ENCODE data around the gene CLEC16A. TPM values are rescaled to one million over a fixed set of nuclear protein-coding genes. Genes with fewer than 3 reads are reported as not detected.

Gene CLEC16A
- total RNA-seq, 1 donor from 2014 or later, result 7.8 TPM

DNA sequence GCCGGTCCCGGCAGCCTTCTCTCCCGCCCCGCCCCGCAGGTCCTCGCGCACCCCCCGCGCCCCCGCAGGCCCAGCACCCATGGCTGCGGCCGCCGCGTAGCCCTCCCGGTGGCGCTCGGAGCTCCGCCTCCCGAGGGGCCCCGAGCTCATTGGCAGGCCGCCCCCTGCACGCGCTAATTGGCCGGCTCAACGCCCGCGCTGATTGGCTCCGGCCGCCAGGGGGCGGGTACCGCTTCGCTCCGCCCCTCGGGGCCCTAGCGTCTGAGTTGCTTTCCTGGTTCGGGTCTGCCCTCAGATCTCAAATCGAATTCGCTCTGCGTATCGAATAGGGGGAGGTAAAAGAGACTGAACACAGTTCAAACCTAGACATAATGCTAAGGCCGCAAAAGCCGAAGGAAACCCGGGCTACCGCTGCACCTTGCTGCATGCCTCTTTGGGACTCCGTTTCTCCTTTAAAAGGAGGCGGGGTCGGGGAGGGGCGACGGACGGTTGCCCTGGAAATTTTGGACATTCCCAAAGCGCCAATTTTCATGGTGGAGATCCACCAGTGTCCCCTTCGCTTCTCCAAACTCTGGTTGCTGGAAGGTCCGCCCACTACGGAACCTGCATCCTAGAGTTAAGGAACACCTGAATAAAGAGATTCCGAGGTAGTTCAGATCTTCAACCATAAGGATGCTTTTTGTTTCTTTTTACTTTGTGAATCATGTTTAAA is 1.9 kb upstream of the CLEC16A start, which contains the start of gene DEXI:
DEXI (minus strand) TSS at position 117 of the 712 bp plus-strand sequence. CDS start 463 bp downstream, outside the sequence.
- peaks cover 53% of the 10 kb centered on the region for H3K4me1 Mint-ChIP-seq
- Histone ChIP-seq H3K9me3 (ENCODE audit: low read depth) (no peaks in the 10 kb centered on the region), H3K4me3 (peak within 1 kb of the TSS; percentile 76), H3K9ac (peak within 1 kb of the TSS; percentile 57), H3K36me3 (no peaks in the 10 kb centered on the region), H2AFZ (replicated peaks) (peak within 1 kb of the TSS; percentile 88), H3K4me2 (peak within 1 kb of the TSS; percentile 84), H3K79me2 (ENCODE audit: low read depth) (peaks cover 36% of the 10 kb centered on the region), H3K27me3 (peaks cover 16% of the 10 kb centered on the region), H4K20me1 (ENCODE audit: low read depth) (peaks cover 48% of the 10 kb centered on the region), H3K4me1 (peaks cover 30% of the 10 kb centered on the region), H3K27ac (no peak within 1 kb of the TSS), H3F3A (ENCODE audit: low read depth) (peaks cover 13% of the 10 kb centered on the region)
- H3K27me3 Mint-ChIP-seq (ENCODE audit: insufficient read depth, low read depth), result no peaks in the 10 kb centered on the region
- H3K36me3 Mint-ChIP-seq, result no peaks in the 10 kb centered on the region
- H3K4me3 Mint-ChIP-seq, result peak within 1 kb of the TSS; percentile 95
- TF ChIP-seq EZH2 (IDR thresholded peaks at IDR 0.05) (no peak), EZH2phosphoT487 (IDR thresholded peaks at IDR 0.05) (no peak)
- TF ChIP-seq, protein P1, sequence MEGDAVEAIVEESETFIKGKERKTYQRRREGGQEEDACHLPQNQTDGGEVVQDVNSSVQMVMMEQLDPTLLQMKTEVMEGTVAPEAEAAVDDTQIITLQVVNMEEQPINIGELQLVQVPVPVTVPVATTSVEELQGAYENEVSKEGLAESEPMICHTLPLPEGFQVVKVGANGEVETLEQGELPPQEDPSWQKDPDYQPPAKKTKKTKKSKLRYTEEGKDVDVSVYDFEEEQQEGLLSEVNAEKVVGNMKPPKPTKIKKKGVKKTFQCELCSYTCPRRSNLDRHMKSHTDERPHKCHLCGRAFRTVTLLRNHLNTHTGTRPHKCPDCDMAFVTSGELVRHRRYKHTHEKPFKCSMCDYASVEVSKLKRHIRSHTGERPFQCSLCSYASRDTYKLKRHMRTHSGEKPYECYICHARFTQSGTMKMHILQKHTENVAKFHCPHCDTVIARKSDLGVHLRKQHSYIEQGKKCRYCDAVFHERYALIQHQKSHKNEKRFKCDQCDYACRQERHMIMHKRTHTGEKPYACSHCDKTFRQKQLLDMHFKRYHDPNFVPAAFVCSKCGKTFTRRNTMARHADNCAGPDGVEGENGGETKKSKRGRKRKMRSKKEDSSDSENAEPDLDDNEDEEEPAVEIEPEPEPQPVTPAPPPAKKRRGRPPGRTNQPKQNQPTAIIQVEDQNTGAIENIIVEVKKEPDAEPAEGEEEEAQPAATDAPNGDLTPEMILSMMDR (IDR thresholded peaks at IDR 0.05), result peak; percentile 14
- no peaks in the 10 kb centered on the region for H3K9me3 Mint-ChIP-seq
- peak within 1 kb of the TSS; percentile 18 for H3K27ac Mint-ChIP-seq
- DNase-seq (ENCODE audit: low spot score), result peak; percentile 95

DNA sequence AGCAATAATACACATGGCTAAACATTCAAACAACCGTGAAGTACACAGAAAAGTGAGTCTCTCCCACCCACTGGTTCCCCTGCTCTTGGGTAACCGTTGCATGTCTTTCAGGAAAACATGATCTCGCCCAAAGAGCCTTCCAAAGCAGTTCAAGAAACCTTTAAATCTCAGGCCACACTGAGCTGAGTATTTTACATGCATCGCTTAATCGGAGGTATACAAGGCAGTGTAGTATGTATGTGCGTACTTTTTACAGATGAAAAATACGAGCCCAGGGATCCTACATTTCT is 1.4 kb upstream of the CLEC16A start:
- Histone ChIP-seq H3K9ac (no peak overlapping the region), H3F3A (ENCODE audit: low read depth) (peaks cover 13% of the 10 kb centered on the region), H3K27ac (no peak overlapping the region), H3K4me3 (peak overlapping the region; percentile 76), H3K4me1 (peaks cover 30% of the 10 kb centered on the region), H3K27me3 (peaks cover 16% of the 10 kb centered on the region), H2AFZ (replicated peaks) (no peak overlapping the region), H3K4me2 (peak overlapping the region; percentile 84), H3K79me2 (ENCODE audit: low read depth) (peaks cover 36% of the 10 kb centered on the region), H3K36me3 (no peaks in the 10 kb centered on the region), H3K9me3 (ENCODE audit: low read depth) (no peaks in the 10 kb centered on the region), H4K20me1 (ENCODE audit: low read depth) (peaks cover 44% of the 10 kb centered on the region)
- H3K4me3 Mint-ChIP-seq, result peak overlapping the region; percentile 88
- H3K27ac Mint-ChIP-seq, result peak overlapping the region; percentile 18
- TF ChIP-seq, protein P1 (IDR thresholded peaks at IDR 0.05), result no peak
- no peak for TF ChIP-seq EZH2phosphoT487 (IDR thresholded peaks at IDR 0.05)
- no peak for TF ChIP-seq EZH2 (IDR thresholded peaks at IDR 0.05)
- H3K4me1 Mint-ChIP-seq, result peaks cover 54% of the 10 kb centered on the region
- DNase-seq (ENCODE audit: low spot score), result no peak
- H3K36me3 Mint-ChIP-seq, result no peaks in the 10 kb centered on the region
- H3K27me3 Mint-ChIP-seq (ENCODE audit: insufficient read depth, low read depth), result no peaks in the 10 kb centered on the region
- no peaks in the 10 kb centered on the region for H3K9me3 Mint-ChIP-seq

DNA sequence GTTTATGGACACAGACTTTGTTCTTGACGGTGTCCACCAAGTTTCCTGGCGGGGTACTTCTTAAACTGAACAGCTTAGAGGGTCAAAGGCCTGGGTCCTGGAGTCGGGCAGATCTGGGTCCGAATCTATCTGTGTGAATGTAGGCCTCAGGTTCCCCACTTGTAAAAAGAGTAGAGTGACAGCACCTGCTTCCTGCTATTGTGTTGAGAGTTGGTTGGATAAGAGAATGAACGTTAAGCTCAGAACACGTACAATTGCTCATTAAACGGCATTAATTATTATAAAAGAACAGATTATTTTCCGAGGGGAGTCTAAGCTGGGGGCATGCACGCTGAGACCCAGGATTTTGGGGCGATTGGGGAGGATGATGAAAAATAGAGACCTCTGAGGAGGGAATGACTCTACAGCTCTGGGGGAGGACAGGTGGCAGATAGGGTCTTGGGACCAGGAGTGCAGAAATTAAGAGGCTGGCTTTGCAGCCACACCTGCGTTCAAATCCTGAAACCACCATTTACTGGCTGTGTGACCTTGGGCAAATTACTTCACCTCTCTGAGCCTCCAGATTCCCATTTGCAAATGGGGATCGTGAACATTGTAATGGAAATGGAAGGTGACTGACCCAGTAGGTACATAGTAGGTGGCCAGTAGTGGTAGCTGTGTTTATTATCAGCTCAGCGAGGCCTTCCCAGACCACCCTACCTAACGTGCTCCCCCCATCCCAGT is 862 bp downstream of the CLEC16A start:
- TF ChIP-seq, protein P1 (IDR thresholded peaks at IDR 0.05), result no peak
- TF ChIP-seq EZH2 (IDR thresholded peaks at IDR 0.05) (no peak), EZH2phosphoT487 (IDR thresholded peaks at IDR 0.05) (no peak)
- Mint-ChIP-seq H3K9me3 (no peaks in the 10 kb centered on the region), H3K27me3 (ENCODE audit: insufficient read depth, low read depth) (no peaks in the 10 kb centered on the region), H3K36me3 (no peaks in the 10 kb centered on the region), H3K27ac (no peak overlapping the region), H3K4me3 (peak overlapping the region; percentile 88), H3K4me1 (peaks cover 53% of the 10 kb centered on the region)
- no peaks in the 10 kb centered on the region for H3K36me3 ChIP-seq
- DNase-seq (ENCODE audit: low spot score), result no peak
- peak overlapping the region; percentile 88 for H2AFZ ChIP-seq (replicated peaks)
- peaks cover 39% of the 10 kb centered on the region for H3K4me1 ChIP-seq
- peaks cover 25% of the 10 kb centered on the region for H3K79me2 ChIP-seq (ENCODE audit: low read depth)
- H3K27me3 ChIP-seq, result peaks cover 16% of the 10 kb centered on the region
- H3F3A ChIP-seq (ENCODE audit: low read depth), result peaks cover 26% of the 10 kb centered on the region
- H3K9ac ChIP-seq, result no peak overlapping the region
- H4K20me1 ChIP-seq (ENCODE audit: low read depth), result peaks cover 28% of the 10 kb centered on the region
- H3K4me3 ChIP-seq, result peak overlapping the region; percentile 95
- peak overlapping the region; percentile 84 for H3K4me2 ChIP-seq
- no peaks in the 10 kb centered on the region for H3K9me3 ChIP-seq (ENCODE audit: low read depth)
- H3K27ac ChIP-seq, result no peak overlapping the region
